WTC11 (cell line): Measurements from ENCODE around the gene ELOVL5. TPM values are rescaled to one million over a fixed set of nuclear protein-coding genes. Genes with fewer than 3 reads are reported as not detected.
A peak's percentile ranks its signal among the peaks of the same experiment; 100 is the strongest.

Source experiments
- ATAC-seq: fragments of 200-7000 bp; cut with Tn5 transposase; 2 replicates; pipeline ENCODE4 v1.10.0; 2021; ENCODE audit warnings: mild to moderate bottlenecking, moderate library complexity
- CTCF ChIA-PET: fragments of 300-600 bp; sonication (Branson Sonifier 250); formaldehyde crosslinking; loops from one replicate; lab custom pipeline; 2021; ENCODE audit warnings: antibody characterized with exemption; lab: Charles Lee
- POLR2A ChIA-PET: fragments of 350-600 bp; sonication (Branson Sonifier 250); formaldehyde crosslinking; loops from one replicate; lab custom pipeline; 2021; ENCODE audit warnings: antibody characterized with exemption; lab: Charles Lee
- DNase-seq: peaks from one replicate; pipeline ENCODE4 v3.0.0; 2021; ENCODE audit warnings: low spot score
- H3K27ac Mint-ChIP-seq: 2 replicates; pipeline ENCODE4 v1.8.0; 2021; ENCODE audit warnings: mixed read lengths
- H3K27me3 Mint-ChIP-seq: 2 replicates; pipeline ENCODE4 v1.8.0; 2021; ENCODE audit warnings: low read depth, mild to moderate bottlenecking, moderate library complexity, mixed read lengths
- H3K36me3 Mint-ChIP-seq: 2 replicates; pipeline ENCODE4 v1.8.0; 2021; ENCODE audit warnings: mixed read lengths
- H3K4me1 Mint-ChIP-seq: 2 replicates; pipeline ENCODE4 v1.8.0; 2022; ENCODE audit warnings: mixed read lengths
- H3K4me3 Mint-ChIP-seq: 2 replicates; pipeline ENCODE4 v1.8.0; 2021; ENCODE audit warnings: mild to moderate bottlenecking, moderate library complexity, mixed read lengths
- H3K9me3 Mint-ChIP-seq: 2 replicates; pipeline ENCODE4 v1.8.0; 2021; ENCODE audit warnings: mixed read lengths
- CREB1 ChIP-seq: sonication (generic); formaldehyde crosslinking; IDR thresholded peaks from 2 replicates; pipeline ENCODE4 v1.8.0; 2023; ENCODE audit warnings: mild to moderate bottlenecking, missing genetic modification reagents
- FOXJ3 ChIP-seq: sonication (generic); formaldehyde crosslinking; IDR thresholded peaks from 2 replicates; pipeline ENCODE4 v1.9.0; 2021; ENCODE audit warnings: missing genetic modification reagents, mild to moderate bottlenecking, borderline replicate concordance
- NFE2L1 ChIP-seq: sonication (generic); formaldehyde crosslinking; IDR thresholded peaks from 2 replicates; pipeline ENCODE4 v1.8.1; 2023; ENCODE audit warnings: missing genetic modification reagents
- NR2C2 ChIP-seq: sonication (generic); formaldehyde crosslinking; IDR thresholded peaks from 2 replicates; pipeline ENCODE4 v1.8.0; 2022; ENCODE audit warnings: mild to moderate bottlenecking, missing genetic modification reagents
- SP1 ChIP-seq: sonication (generic); formaldehyde crosslinking; conservative IDR thresholded peaks from 2 replicates; pipeline ENCODE4 v1.8.1; 2022; ENCODE audit warnings: missing genetic modification reagents
- TCF7 ChIP-seq: sonication (generic); formaldehyde crosslinking; IDR thresholded peaks from 2 replicates; pipeline ENCODE4 v1.8.0; 2022; ENCODE audit warnings: mild to moderate bottlenecking, low read depth, missing genetic modification reagents, moderate library complexity
- TP53 ChIP-seq: sonication (generic); formaldehyde crosslinking; IDR thresholded peaks from 2 replicates; pipeline ENCODE4 v1.8.1; 2023; ENCODE audit warnings: mild to moderate bottlenecking, missing genetic modification reagents
- ZNF396 ChIP-seq: fragments of 250-450 bp; sonication (Bioruptor Pico); IDR thresholded peaks from 2 replicates; pipeline ENCODE4 v1.8.0; 2021; ENCODE audit warnings: mild to moderate bottlenecking, moderate library complexity, borderline replicate concordance
- ZNF423 ChIP-seq: fragments of 250-450 bp; sonication (Bioruptor Pico); IDR thresholded peaks from 2 replicates; pipeline ENCODE4 v2.1.2; 2022; ENCODE audit warnings: mild to moderate bottlenecking, moderate library complexity
- total RNA-seq: library from RNA; stranded (reverse); gene quantifications from 3 replicates; pipeline ENCODE4 v1.2.3, GENCODE V29; 2021
- TF ChIP-seq, protein P1 (sequence below): sonication (generic); formaldehyde crosslinking; IDR thresholded peaks from 2 replicates; pipeline ENCODE4 v1.8.1; 2023; ENCODE audit warnings: mild to moderate bottlenecking, missing genetic modification reagents
- TF ChIP-seq, protein P2 (sequence below): fragments of 250-450 bp; sonication (Bioruptor Pico); conservative IDR thresholded peaks from 2 replicates; pipeline ENCODE4 v1.9.0; 2021; ENCODE audit warnings: mild to moderate bottlenecking
- TF ChIP-seq, protein P3 (sequence below): sonication (generic); formaldehyde crosslinking; IDR thresholded peaks from 2 replicates; pipeline ENCODE4 v1.8.1; 2023; ENCODE audit warnings: mild to moderate bottlenecking, missing genetic modification reagents, moderate library complexity
- TF ChIP-seq, protein P4 (sequence below): fragments of 250-450 bp; sonication (Bioruptor Pico); IDR thresholded peaks from 2 replicates; pipeline ENCODE4 v1.9.0; 2021; ENCODE audit warnings: moderate library complexity, mild to moderate bottlenecking, inconsistent platforms, borderline replicate concordance
- TF ChIP-seq, protein P5 (sequence below): fragments of 250-450 bp; sonication (Bioruptor Pico); IDR thresholded peaks from 2 replicates; pipeline ENCODE4 v1.9.0; 2021; ENCODE audit warnings: mild to moderate bottlenecking
- TF ChIP-seq, protein P6 (sequence below): sonication (generic); formaldehyde crosslinking; IDR thresholded peaks from 2 replicates; pipeline ENCODE4 v1.8.1; 2022; ENCODE audit warnings: mild to moderate bottlenecking, moderate library complexity, missing genetic modification reagents
- TF ChIP-seq, protein P7 (sequence below): sonication (generic); formaldehyde crosslinking; IDR thresholded peaks from 2 replicates; pipeline ENCODE4 v1.8.1; 2022; ENCODE audit warnings: low read depth, mild to moderate bottlenecking, moderate library complexity, missing genetic modification reagents, borderline replicate concordance
- TF ChIP-seq, protein P8 (sequence below): sonication (generic); formaldehyde crosslinking; IDR thresholded peaks from 2 replicates; pipeline ENCODE4 v1.8.1; 2023; ENCODE audit warnings: mild to moderate bottlenecking, missing genetic modification reagents, borderline replicate concordance

Gene ELOVL5
- total RNA-seq, 1 experiment from 2014 or later = 122 TPM

DNA sequence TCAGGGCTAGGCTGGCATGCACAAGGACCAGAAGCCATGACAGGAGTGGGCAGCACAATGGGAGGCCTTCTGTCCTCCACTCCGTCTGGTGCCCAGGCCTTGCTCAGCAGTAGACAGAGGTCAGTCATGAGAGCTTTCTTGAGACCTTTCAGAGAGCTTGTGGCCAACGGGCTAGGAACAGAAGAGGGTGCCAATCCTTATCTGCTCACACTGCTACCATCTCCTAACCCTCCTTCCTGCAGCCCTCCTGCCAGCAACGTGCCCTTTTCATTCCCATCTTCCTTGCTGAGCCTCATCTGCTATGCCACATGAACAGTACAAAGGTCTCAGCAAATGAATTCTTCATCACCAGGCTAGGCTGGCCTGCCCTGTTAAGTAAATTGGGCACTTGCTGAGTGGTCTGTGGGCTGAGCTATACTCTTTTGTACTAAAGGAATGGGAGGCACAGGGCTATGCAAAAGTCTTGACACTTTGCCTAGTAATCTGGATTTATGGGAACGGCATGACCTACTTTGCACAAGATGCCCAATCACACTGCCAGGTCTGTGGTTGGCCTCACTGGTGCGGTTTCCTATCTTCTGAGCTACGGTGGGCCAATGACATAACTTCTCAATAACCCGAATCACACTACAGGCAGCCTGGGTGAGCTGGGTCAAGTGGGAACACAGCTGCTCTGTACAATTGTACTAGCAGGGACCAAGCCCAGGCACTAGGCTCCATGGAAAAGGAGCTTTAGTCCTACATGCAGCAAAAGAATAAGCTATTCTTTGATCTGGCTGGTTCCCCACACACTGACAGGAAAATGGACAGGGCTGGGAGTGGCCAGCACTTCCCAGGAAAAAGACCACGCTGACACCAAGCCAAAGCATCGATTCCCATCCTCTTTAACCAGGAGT is 47.8 kb downstream of the ELOVL5 start (continued):
- TF ChIP-seq FOXJ3 (no peak), CREB1 (CRISPR knock-in tag) (no peak), NR2C2 (CRISPR knock-in tag) (no peak)
- TF ChIP-seq, protein P1, sequence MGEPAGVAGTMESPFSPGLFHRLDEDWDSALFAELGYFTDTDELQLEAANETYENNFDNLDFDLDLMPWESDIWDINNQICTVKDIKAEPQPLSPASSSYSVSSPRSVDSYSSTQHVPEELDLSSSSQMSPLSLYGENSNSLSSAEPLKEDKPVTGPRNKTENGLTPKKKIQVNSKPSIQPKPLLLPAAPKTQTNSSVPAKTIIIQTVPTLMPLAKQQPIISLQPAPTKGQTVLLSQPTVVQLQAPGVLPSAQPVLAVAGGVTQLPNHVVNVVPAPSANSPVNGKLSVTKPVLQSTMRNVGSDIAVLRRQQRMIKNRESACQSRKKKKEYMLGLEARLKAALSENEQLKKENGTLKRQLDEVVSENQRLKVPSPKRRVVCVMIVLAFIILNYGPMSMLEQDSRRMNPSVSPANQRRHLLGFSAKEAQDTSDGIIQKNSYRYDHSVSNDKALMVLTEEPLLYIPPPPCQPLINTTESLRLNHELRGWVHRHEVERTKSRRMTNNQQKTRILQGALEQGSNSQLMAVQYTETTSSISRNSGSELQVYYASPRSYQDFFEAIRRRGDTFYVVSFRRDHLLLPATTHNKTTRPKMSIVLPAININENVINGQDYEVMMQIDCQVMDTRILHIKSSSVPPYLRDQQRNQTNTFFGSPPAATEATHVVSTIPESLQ (CRISPR knock-in tag) = no peak

DNA sequence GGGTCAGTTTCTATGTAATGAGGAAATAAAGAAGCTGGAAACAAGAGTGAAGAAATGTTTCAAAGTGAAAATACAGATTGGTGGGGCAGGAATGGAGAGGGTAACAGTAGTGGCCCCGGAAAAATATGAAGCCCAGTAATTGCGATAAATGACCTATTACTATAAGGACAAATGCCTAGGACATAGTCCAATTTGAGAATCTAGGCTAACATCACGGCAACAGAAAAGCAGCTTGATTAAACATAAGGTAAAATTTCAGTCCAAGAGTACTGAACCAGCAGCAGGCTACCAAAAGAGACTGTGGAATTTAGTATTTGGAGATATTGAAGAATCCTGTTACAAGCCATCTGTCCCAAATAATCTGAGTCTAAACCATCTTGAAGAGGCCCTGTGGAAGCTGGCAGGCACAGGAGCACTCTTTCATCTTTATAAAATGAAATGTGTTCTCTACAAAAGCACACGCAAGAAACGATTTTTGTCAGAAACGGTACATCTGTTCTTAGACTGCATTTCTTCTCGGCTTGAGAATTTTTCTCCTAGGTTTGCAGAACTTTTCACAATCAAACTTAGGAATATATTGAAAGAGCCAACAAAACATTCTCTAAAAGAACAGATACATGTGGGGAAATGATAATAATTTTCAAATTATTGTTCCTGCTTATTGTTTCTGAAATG is 49.3 kb downstream of the ELOVL5 start:
- DNase-seq (no peak), ATAC-seq (no peak)
- no peak overlapping the region for H3K4me3 Mint-ChIP-seq
- H3K27me3 Mint-ChIP-seq = no peaks in the 10 kb centered on the region
- TF ChIP-seq NFE2L1 (no peak), NR2C2 (CRISPR knock-in tag) (no peak), TCF7 (CRISPR knock-in tag) (no peak)
- TF ChIP-seq, protein P2, sequence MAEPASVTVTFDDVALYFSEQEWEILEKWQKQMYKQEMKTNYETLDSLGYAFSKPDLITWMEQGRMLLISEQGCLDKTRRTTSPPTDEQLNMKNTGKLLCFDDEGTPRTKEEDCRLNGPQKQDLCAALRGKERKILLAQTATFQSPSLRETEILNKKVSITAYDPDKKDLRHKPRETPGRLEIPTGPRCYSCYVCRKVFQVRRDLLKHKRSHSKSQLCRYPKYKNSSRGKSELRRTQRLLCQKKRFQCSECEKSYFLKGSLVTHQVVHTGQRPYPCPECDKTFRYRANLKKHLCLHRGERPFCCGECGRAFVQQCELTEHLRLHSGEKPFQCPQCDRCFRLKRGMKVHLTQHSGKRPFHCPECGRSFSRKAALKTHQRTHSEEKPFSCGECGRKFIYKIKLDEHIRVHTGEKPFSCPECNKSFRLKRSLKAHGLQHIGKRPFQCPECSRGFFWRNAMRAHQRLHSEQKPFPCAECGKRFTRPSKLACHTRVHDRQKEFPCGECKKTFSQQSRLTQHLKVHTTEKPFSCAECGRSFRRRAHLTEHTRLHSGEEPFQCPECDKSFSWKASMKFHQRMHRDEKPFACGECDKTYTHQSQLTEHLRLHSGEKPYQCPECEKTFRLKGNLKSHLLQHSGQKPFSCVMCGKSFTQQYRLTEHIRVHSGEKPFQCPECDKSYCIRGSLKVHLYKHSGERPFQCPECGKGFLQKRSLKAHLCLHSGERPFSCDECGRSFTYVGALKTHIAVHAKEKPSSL (CRISPR knock-in tag) = no peak
- H3K27ac Mint-ChIP-seq = 0 out of 2 replicates have a peak overlapping the region, but pooled peaks have one; percentile 34
- CTCF ChIA-PET = interaction anchor here (1.4 kb wide), 1 partner anchor 128 kb away, joined by 5 read pairs; no protein-coding TSS in a partner anchor
- POLR2A ChIA-PET = no interaction called here
- peaks cover 49% of the 10 kb centered on the region for H3K4me1 Mint-ChIP-seq
- H3K36me3 Mint-ChIP-seq = peaks cover 1% of the 10 kb centered on the region
- no peaks in the 10 kb centered on the region for H3K9me3 Mint-ChIP-seq

DNA sequence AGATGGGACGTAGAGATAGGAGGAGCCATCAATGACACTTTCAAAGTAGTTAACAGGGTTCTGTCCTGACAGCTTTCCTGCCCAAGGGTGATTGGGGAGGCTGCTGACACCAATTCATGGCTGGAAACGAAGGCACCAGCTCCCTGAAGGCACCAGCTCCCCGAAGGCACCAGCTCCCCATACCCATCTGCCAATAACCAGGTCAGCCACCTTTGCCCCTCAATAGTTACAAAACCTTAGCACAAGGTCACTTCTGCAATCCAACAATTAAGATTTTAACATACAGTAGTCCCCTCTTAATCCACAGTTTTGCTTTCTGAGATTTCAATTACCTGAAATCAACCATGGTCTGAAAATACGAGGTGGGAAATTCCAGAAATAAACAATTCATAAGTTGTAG is 51.7 kb downstream of the ELOVL5 start:
- H3K4me3 Mint-ChIP-seq = no peak overlapping the region
- H3K27ac Mint-ChIP-seq = no peak overlapping the region
- H3K9me3 Mint-ChIP-seq = no peaks in the 10 kb centered on the region
- H3K27me3 Mint-ChIP-seq = no peaks in the 10 kb centered on the region
- H3K36me3 Mint-ChIP-seq = 0 out of 2 replicates have a peak, but pooled peaks cover 2% of the 10 kb centered on the region
- CTCF ChIA-PET = interaction anchor here (1.2 kb wide), 1 partner anchor 187 kb away, joined by 3 read pairs; no protein-coding TSS in a partner anchor
- ATAC-seq (no peak), DNase-seq (no peak)
- H3K4me1 Mint-ChIP-seq = peaks cover 26% of the 10 kb centered on the region
- POLR2A ChIA-PET = no interaction called here
- TF ChIP-seq TP53 (no peak), ZNF423 (no peak), ZNF396 (CRISPR knock-in tag) (no peak), SP1 (CRISPR knock-in tag) (no peak)
- TF ChIP-seq, protein P3, sequence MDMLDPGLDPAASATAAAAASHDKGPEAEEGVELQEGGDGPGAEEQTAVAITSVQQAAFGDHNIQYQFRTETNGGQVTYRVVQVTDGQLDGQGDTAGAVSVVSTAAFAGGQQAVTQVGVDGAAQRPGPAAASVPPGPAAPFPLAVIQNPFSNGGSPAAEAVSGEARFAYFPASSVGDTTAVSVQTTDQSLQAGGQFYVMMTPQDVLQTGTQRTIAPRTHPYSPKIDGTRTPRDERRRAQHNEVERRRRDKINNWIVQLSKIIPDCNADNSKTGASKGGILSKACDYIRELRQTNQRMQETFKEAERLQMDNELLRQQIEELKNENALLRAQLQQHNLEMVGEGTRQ (CRISPR knock-in tag) = no peak
- TF ChIP-seq, protein P4, sequence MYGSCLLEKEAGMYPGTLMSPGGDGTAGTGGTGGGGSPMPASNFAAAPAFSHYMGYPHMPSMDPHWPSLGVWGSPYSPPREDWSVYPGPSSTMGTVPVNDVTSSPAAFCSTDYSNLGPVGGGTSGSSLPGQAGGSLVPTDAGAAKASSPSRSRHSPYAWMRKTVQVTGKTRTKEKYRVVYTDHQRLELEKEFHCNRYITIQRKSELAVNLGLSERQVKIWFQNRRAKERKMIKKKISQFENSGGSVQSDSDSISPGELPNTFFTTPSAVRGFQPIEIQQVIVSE (CRISPR knock-in tag) = no peak
- TF ChIP-seq, protein P5, sequence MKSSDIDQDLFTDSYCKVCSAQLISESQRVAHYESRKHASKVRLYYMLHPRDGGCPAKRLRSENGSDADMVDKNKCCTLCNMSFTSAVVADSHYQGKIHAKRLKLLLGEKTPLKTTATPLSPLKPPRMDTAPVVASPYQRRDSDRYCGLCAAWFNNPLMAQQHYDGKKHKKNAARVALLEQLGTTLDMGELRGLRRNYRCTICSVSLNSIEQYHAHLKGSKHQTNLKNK = no peak
- TF ChIP-seq, protein P6, sequence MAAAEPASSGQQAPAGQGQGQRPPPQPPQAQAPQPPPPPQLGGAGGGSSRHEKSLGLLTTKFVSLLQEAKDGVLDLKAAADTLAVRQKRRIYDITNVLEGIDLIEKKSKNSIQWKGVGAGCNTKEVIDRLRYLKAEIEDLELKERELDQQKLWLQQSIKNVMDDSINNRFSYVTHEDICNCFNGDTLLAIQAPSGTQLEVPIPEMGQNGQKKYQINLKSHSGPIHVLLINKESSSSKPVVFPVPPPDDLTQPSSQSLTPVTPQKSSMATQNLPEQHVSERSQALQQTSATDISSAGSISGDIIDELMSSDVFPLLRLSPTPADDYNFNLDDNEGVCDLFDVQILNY (CRISPR knock-in tag) = no peak
- TF ChIP-seq, protein P7, sequence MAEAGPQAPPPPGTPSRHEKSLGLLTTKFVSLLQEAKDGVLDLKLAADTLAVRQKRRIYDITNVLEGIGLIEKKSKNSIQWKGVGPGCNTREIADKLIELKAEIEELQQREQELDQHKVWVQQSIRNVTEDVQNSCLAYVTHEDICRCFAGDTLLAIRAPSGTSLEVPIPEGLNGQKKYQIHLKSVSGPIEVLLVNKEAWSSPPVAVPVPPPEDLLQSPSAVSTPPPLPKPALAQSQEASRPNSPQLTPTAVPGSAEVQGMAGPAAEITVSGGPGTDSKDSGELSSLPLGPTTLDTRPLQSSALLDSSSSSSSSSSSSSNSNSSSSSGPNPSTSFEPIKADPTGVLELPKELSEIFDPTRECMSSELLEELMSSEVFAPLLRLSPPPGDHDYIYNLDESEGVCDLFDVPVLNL (CRISPR knock-in tag) = no peak
- TF ChIP-seq, protein P8, sequence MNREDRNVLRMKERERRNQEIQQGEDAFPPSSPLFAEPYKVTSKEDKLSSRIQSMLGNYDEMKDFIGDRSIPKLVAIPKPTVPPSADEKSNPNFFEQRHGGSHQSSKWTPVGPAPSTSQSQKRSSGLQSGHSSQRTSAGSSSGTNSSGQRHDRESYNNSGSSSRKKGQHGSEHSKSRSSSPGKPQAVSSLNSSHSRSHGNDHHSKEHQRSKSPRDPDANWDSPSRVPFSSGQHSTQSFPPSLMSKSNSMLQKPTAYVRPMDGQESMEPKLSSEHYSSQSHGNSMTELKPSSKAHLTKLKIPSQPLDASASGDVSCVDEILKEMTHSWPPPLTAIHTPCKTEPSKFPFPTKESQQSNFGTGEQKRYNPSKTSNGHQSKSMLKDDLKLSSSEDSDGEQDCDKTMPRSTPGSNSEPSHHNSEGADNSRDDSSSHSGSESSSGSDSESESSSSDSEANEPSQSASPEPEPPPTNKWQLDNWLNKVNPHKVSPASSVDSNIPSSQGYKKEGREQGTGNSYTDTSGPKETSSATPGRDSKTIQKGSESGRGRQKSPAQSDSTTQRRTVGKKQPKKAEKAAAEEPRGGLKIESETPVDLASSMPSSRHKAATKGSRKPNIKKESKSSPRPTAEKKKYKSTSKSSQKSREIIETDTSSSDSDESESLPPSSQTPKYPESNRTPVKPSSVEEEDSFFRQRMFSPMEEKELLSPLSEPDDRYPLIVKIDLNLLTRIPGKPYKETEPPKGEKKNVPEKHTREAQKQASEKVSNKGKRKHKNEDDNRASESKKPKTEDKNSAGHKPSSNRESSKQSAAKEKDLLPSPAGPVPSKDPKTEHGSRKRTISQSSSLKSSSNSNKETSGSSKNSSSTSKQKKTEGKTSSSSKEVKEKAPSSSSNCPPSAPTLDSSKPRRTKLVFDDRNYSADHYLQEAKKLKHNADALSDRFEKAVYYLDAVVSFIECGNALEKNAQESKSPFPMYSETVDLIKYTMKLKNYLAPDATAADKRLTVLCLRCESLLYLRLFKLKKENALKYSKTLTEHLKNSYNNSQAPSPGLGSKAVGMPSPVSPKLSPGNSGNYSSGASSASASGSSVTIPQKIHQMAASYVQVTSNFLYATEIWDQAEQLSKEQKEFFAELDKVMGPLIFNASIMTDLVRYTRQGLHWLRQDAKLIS (CRISPR knock-in tag) = no peak
